ENCODE measurements around the gene IYD. TPM values are rescaled to one million over a fixed set of nuclear protein-coding genes. Genes with fewer than 3 reads are reported as not detected.

The IYD gene
- total and polyA plus RNA-seq, 2 donors (not counting 1 experiment from before 2014, with no cell fraction given) = not detected

GRCh38 chr6:150412221-150412620 is 43.4 kb downstream of the IYD start:
- Histone ChIP-seq H3K4me3 (replicated peaks in 1 of 4; ENCODE audit: control extremely low read depth in 1 of 4, insufficient read depth in 1 of 4, low read depth in 3 of 4, low read length in 4 of 4) (no peak overlapping the region), H3K4me1 (ENCODE audit: control insufficient read depth, extremely low read depth, insufficient read depth, low read length) (no peaks in the 10 kb centered on the region), H3K9ac (ENCODE audit: insufficient read depth, low read length) (no peak overlapping the region), H3K9me3 (ENCODE audit: control insufficient read depth, insufficient read depth, low read depth, low read length) (no peaks in the 10 kb centered on the region), H3K4me2 (ENCODE audit: extremely low read depth, insufficient read depth, low read length) (no peak overlapping the region), H3K27ac (ENCODE audit: insufficient read depth, low read length) (no peak overlapping the region), H3K36me3 (ENCODE audit: control insufficient read depth, insufficient read depth, low read length) (no peaks in the 10 kb centered on the region), H4K20me1 (ENCODE audit: control insufficient read depth, extremely low read depth, insufficient read depth, low read length) (no peaks in the 10 kb centered on the region), H3K27me3 (ENCODE audit: control insufficient read depth, insufficient read depth, low read length) (no peaks in the 10 kb centered on the region), H2AFZ (ENCODE audit: low read length) (no peak overlapping the region), H3K79me2 (ENCODE audit: control insufficient read depth, insufficient read depth, low read length) (no peaks in the 10 kb centered on the region)
- no peak for TF ChIP-seq CTCF (conservative IDR thresholded peaks at IDR 0.05 in 1 of 2, IDR thresholded peaks at IDR 0.05 in 1 of 2; ENCODE audit: low read depth in 1 of 2, low read length in 2 of 2)
- no peak for TF ChIP-seq EZH2 (IDR thresholded peaks at IDR 0.05; ENCODE audit: low read length, missing control alignments)
- peak; percentile 10 to 30 for DNase-seq (ENCODE audit: low read depth in 2 of 2)

GRCh38 chr6:150413198-150413597 is 44.4 kb downstream of the IYD start:
- DNase-seq (ENCODE audit: low read depth in 2 of 2) = no peak
- no peak overlapping the region for H2AFZ ChIP-seq (ENCODE audit: low read length)
- H3K4me2 ChIP-seq (ENCODE audit: extremely low read depth, insufficient read depth, low read length) = no peak overlapping the region
- H3K79me2 ChIP-seq (ENCODE audit: control insufficient read depth, insufficient read depth, low read length) = no peaks in the 10 kb centered on the region
- no peaks in the 10 kb centered on the region for H3K4me1 ChIP-seq (ENCODE audit: control insufficient read depth, extremely low read depth, insufficient read depth, low read length)
- no peaks in the 10 kb centered on the region for H3K36me3 ChIP-seq (ENCODE audit: control insufficient read depth, insufficient read depth, low read length)
- TF ChIP-seq EZH2 (IDR thresholded peaks at IDR 0.05; ENCODE audit: low read length, missing control alignments) (no peak), CTCF (conservative IDR thresholded peaks at IDR 0.05 in 1 of 2, IDR thresholded peaks at IDR 0.05 in 1 of 2; ENCODE audit: low read depth in 1 of 2, low read length in 2 of 2) (no peak)
- H3K27me3 ChIP-seq (ENCODE audit: control insufficient read depth, insufficient read depth, low read length) = no peaks in the 10 kb centered on the region
- no peaks in the 10 kb centered on the region for H3K9me3 ChIP-seq (ENCODE audit: control insufficient read depth, insufficient read depth, low read depth, low read length)
- H3K27ac ChIP-seq (ENCODE audit: insufficient read depth, low read length) = no peak overlapping the region
- no peaks in the 10 kb centered on the region for H4K20me1 ChIP-seq (ENCODE audit: control insufficient read depth, extremely low read depth, insufficient read depth, low read length)
- H3K9ac ChIP-seq (ENCODE audit: insufficient read depth, low read length) = no peak overlapping the region
- H3K4me3 ChIP-seq (replicated peaks in 1 of 4; ENCODE audit: control extremely low read depth in 1 of 4, insufficient read depth in 1 of 4, low read depth in 3 of 4, low read length in 4 of 4) = no peak overlapping the region

- no peak for TF ChIP-seq CTCF (conservative IDR thresholded peaks at IDR 0.05 in 1 of 2, IDR thresholded peaks at IDR 0.05 in 1 of 2; ENCODE audit: low read depth in 1 of 2, low read length in 2 of 2)
- TF ChIP-seq EZH2 (IDR thresholded peaks at IDR 0.05; ENCODE audit: low read length, missing control alignments) = no peak
- Histone ChIP-seq H4K20me1 (ENCODE audit: control insufficient read depth, extremely low read depth, insufficient read depth, low read length) (no peaks in the 10 kb centered on the region), H3K27ac (ENCODE audit: insufficient read depth, low read length) (no peak overlapping the region), H3K36me3 (ENCODE audit: control insufficient read depth, insufficient read depth, low read length) (no peaks in the 10 kb centered on the region), H3K4me2 (ENCODE audit: extremely low read depth, insufficient read depth, low read length) (no peak overlapping the region), H3K9me3 (ENCODE audit: control insufficient read depth, insufficient read depth, low read depth, low read length) (no peaks in the 10 kb centered on the region), H3K9ac (ENCODE audit: insufficient read depth, low read length) (no peak overlapping the region), H3K79me2 (ENCODE audit: control insufficient read depth, insufficient read depth, low read length) (no peaks in the 10 kb centered on the region), H2AFZ (ENCODE audit: low read length) (no peak overlapping the region), H3K4me3 (replicated peaks in 1 of 4; ENCODE audit: control extremely low read depth in 1 of 4, insufficient read depth in 1 of 4, low read depth in 3 of 4, low read length in 4 of 4) (no peak overlapping the region), H3K27me3 (ENCODE audit: control insufficient read depth, insufficient read depth, low read length) (no peaks in the 10 kb centered on the region), H3K4me1 (ENCODE audit: control insufficient read depth, extremely low read depth, insufficient read depth, low read length) (no peaks in the 10 kb centered on the region)
- no peak for DNase-seq (ENCODE audit: low read depth in 2 of 2)
Observed at GRCh38 chr6:150413781-150414281, 45.0 kb downstream of the IYD start.

Measured in fibroblast of lung (primary cell).